ENCODE data around the gene ERGIC1. TPM values are rescaled to one million over a fixed set of nuclear protein-coding genes. Genes with fewer than 3 reads are reported as not detected.
"Not testable (repeated sequence)": the region's sequence is repeated elsewhere in the genome, so short reads cannot be mapped to it uniquely, and the experiment has no call there.

Gene ERGIC1
- total RNA-seq, 1 donor from 2014 or later = 131 TPM

DNA sequence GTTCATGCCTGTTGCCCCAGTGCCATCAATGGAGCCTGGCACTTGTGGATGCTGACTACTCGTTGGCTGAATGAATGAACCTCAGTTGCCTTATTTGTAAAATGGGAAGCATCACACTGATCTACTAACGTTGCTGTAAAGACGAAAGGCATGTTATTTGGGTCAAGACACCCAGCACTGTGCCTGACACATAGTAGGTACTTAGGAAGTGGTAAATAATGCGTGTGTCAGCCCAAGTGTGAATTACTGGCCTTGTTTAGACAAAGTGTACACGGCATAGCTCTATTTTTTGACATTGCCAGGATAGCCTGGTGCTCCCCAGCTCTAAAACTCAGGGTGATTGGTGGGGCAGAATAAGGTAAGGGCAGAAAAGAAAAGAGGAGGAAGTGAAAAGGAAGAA is 27.4 kb downstream of the ERGIC1 start:
- no peak for TF ChIP-seq EZH2 (IDR thresholded peaks at IDR 0.05; ENCODE audit: insufficient read depth, low read length)
- TF ChIP-seq CTCF (IDR thresholded peaks at IDR 0.05; ENCODE audit: insufficient read depth, low read depth, low read length) = no peak
- H2AFZ ChIP-seq (ENCODE audit: low read depth, low read length) = no peak overlapping the region

DNA sequence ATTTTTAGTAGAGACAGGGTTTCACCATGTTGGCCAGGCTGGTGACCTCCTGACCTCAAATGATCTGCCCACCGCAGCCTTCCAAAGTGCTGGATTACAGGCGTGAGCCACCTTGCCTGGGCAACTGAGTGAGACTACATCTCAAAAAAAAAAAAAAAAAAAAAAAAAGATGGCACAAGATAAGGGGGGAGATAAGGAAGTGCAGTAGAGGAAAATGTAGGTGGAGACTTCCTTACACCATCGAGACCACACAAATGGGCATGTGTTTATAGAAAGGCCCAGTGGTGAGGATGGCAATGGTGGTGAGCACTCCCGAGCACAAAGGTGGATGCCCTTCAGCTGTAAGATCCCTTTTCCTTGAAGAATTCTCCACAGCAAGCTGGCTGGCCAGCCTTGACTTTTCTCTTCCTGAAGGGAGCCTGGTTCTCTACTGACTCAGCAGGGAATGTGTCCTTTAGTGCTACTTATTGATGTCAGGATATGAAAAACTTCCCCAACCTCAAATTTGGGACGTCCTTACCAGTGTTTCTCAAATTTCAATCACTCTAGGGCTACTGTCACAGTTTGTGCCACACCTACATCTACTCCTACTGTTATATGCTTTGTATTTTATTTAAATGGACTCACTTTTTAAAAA is 28.2 kb downstream of the ERGIC1 start:
- H3K27ac Mint-ChIP-seq (ENCODE audit: unreplicated experiment) = no peak overlapping the region
- peaks cover 87% of the 10 kb centered on the region for H3K79me2 ChIP-seq (ENCODE audit: insufficient read depth, low read length)
- H3K4me3 Mint-ChIP-seq (ENCODE audit: unreplicated experiment) = no peak overlapping the region
- TF ChIP-seq CTCF (IDR thresholded peaks at IDR 0.05; ENCODE audit: insufficient read depth, low read depth, low read length) (no peak), EZH2 (IDR thresholded peaks at IDR 0.05; ENCODE audit: insufficient read depth, low read length) (no peak)
- H3K27ac ChIP-seq (ENCODE audit: low read depth, low read length) = no peak overlapping the region
- peaks cover 7% of the 10 kb centered on the region for H3K36me3 Mint-ChIP-seq (ENCODE audit: low read depth, unreplicated experiment)
- H4K20me1 ChIP-seq (ENCODE audit: insufficient read depth, low read length) = no peaks in the 10 kb centered on the region
- no peak overlapping the region for H2AFZ ChIP-seq (ENCODE audit: low read depth, low read length)
- no peak for FAIRE-seq
- no peaks in the 10 kb centered on the region for H3K36me3 ChIP-seq (ENCODE audit: insufficient read depth, low read length)
- H3K27me3 ChIP-seq (ENCODE audit: insufficient read depth, low read length) = no peaks in the 10 kb centered on the region
- H3K4me1 Mint-ChIP-seq (ENCODE audit: low read depth, unreplicated experiment) = peaks cover 38% of the 10 kb centered on the region
- peaks cover 34% of the 10 kb centered on the region for H3K4me1 ChIP-seq (ENCODE audit: insufficient read depth, low read length)
- no peak overlapping the region for H3K4me3 ChIP-seq (ENCODE audit: insufficient read depth, low read depth, low read length)
- H3K9me3 ChIP-seq (ENCODE audit: insufficient read depth, low read depth, low read length) = no peaks in the 10 kb centered on the region
- peak overlapping the region; percentile 20 for H3K9ac ChIP-seq (ENCODE audit: low read length)
- H3K9me3 Mint-ChIP-seq (ENCODE audit: unreplicated experiment) = no peaks in the 10 kb centered on the region
- no peak overlapping the region for H3K4me2 ChIP-seq (ENCODE audit: low read length)
- H3K27me3 Mint-ChIP-seq (ENCODE audit: low read depth, unreplicated experiment) = no peaks in the 10 kb centered on the region
- no peak for DNase-seq (ENCODE audit: low read depth)

More for the DNA sequence above, 27.4 kb downstream of the ERGIC1 start:
- Mint-ChIP-seq H3K36me3 (ENCODE audit: low read depth, unreplicated experiment) (peaks cover 7% of the 10 kb centered on the region), H3K4me3 (ENCODE audit: unreplicated experiment) (no peak overlapping the region), H3K4me1 (ENCODE audit: low read depth, unreplicated experiment) (peaks cover 36% of the 10 kb centered on the region), H3K9me3 (ENCODE audit: unreplicated experiment) (no peaks in the 10 kb centered on the region), H3K27ac (ENCODE audit: unreplicated experiment) (no peak overlapping the region), H3K27me3 (ENCODE audit: low read depth, unreplicated experiment) (no peaks in the 10 kb centered on the region)
- Histone ChIP-seq H3K4me2 (ENCODE audit: low read length) (no peak overlapping the region), H3K4me1 (ENCODE audit: insufficient read depth, low read length) (peaks cover 28% of the 10 kb centered on the region), H3K27me3 (ENCODE audit: insufficient read depth, low read length) (no peaks in the 10 kb centered on the region), H3K4me3 (ENCODE audit: insufficient read depth, low read depth, low read length) (no peak overlapping the region), H3K27ac (ENCODE audit: low read depth, low read length) (peak overlapping the region; percentile 21), H3K9ac (ENCODE audit: low read length) (peak overlapping the region; percentile 69), H3K9me3 (ENCODE audit: insufficient read depth, low read depth, low read length) (no peaks in the 10 kb centered on the region), H3K79me2 (ENCODE audit: insufficient read depth, low read length) (peaks cover 87% of the 10 kb centered on the region), H3K36me3 (ENCODE audit: insufficient read depth, low read length) (no peaks in the 10 kb centered on the region), H4K20me1 (ENCODE audit: insufficient read depth, low read length) (peaks cover under 1% of the 10 kb centered on the region)
- FAIRE-seq = no peak
- no peak for DNase-seq (ENCODE audit: low read depth)

DNA sequence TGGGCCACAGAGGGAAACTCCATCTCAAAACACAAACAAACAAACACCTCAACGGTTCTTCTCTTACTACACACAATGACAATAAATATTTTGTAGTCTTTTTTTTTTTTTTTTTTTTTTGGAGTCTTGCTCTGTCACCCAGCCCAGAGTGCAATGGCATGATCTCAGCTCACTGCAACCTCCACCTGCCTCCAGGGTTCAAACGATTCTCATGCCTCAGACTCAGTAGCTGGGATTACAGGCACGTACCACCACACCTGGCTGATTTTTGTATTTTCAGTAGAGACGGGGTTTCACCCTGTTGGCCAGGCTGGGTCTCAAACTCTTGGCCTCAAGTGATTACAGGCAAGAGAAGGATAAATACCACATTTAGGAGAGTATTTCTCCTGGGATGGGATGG is 30.1 kb downstream of the ERGIC1 start:
- not testable (repeated sequence) for H3K9me3 Mint-ChIP-seq (ENCODE audit: unreplicated experiment); H4K20me1 ChIP-seq (ENCODE audit: insufficient read depth, low read length); H3K27ac Mint-ChIP-seq (ENCODE audit: unreplicated experiment); H3K9me3 ChIP-seq (ENCODE audit: insufficient read depth, low read depth, low read length); DNase-seq (ENCODE audit: low read depth); H3K9ac ChIP-seq (ENCODE audit: low read length); H3K4me3 Mint-ChIP-seq (ENCODE audit: unreplicated experiment); H2AFZ ChIP-seq (ENCODE audit: low read depth, low read length); H3K4me3 ChIP-seq (ENCODE audit: insufficient read depth, low read depth, low read length); FAIRE-seq; H3K4me2 ChIP-seq (ENCODE audit: low read length); H3K27ac ChIP-seq (ENCODE audit: low read depth, low read length); H3K36me3 ChIP-seq (ENCODE audit: insufficient read depth, low read length); H3K36me3 Mint-ChIP-seq (ENCODE audit: low read depth, unreplicated experiment); H3K27me3 ChIP-seq (ENCODE audit: insufficient read depth, low read length); H3K27me3 Mint-ChIP-seq (ENCODE audit: low read depth, unreplicated experiment)
- peaks cover 70% of the 10 kb centered on the region for H3K79me2 ChIP-seq (ENCODE audit: insufficient read depth, low read length)
- peaks cover 41% of the 10 kb centered on the region for H3K4me1 Mint-ChIP-seq (ENCODE audit: low read depth, unreplicated experiment)
- H3K4me1 ChIP-seq (ENCODE audit: insufficient read depth, low read length) = peaks cover 45% of the 10 kb centered on the region

All from astrocyte (in vitro differentiated cells and primary cell).